SIG-M5 (cell line): Measurements from ENCODE around the gene ARHGAP45.

Experiments
- DNase-seq: peaks from one replicate; lab custom pipeline; 2025; lab: John Stamatoyannopoulos, UW

ARHGAP45 gene

DNA sequence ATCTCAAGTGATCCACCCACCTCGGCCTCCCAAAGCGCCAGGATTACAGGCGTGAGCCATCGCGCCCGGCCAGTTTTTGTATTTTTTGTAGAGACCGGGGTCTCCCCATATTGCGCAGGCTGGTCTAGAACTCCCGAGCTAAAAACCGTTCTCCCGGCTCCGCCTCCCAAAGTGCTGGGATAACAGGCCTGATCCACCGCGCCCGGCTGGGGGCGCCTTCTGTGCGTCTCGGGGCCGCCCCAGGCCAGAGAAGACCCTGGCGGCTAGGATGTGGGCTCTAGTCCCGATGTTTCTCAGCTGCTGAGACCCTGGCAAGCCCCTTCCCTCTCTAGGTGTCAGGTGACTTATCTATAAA is 3.6 kb downstream of the ARHGAP45 start:
- DNase-seq: no peak

DNA sequence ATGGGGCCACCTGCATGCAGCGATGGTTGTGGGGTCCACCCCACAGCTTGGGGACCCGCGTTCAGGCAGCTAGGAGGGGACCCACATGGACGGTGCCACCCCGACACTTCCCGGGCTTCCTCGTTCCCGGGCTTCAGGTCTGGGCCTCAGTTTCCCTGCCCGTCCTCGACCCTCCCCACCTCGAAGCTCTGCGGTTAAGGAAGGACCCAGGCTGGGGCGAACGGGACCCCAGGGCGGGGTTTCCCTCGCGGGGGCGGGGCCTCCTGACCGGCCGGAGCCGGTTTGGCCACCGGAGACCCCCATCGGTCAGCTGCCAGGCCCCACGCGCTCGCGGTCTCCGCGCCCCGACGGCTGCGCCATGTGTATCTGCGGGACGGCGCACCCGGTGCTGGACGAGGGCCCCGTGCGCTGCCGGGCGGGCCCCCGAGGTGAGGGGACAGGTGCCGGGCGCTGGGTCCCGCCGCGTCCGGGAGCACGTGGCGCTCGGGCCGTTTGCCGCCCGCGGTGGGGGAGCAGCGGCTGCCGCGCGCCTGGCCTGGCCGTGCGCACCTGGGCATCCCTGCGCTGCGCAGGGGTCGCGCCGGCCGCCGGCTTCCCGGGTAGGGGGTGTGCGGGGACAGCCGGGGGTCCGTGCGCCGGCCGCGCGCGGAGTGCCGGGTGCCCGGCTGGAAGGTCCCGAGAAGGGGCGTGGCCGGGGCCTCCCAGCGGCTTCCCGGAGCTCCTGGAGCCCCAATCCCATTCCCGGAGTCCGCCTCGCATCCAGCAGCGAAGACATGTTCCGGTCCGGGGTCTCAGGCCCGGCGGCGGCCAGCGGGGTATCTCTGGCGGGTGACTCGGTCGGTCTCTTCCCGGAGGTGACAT is 4.2 kb downstream of the ARHGAP45 start:
- DNase-seq: no peak

DNA sequence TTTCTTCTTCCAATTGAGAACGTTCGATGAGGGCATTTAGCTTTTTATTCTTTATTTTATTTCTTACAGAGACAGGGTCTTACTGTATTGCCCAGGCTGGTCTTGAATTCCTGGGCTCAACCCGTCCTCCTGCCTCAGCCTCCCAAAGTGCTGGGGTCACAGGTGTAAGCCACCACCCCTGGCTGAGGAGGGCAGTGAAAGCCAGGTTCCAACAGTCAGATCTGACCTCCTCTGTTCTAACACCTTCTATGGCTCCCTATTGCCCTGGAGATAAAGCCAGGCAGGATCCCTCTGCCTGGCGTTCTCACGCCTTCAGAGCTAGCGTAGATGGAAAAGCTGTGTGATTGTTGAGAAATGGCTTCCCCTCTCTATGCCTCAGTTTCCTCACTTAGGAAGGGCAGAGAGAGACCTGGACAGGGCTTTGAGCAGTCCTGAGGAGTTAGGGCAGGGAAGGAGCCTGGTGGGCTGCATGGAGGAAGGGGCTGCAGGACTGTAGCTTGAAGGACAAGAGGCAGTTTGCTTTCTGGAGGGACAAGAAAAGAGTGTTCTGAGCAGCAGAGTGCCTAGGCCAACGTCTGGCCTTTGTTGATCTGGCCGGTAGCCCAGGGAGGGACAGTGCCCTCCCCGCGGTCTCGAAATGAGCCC is 5.5 kb downstream of the ARHGAP45 start:
- DNase-seq: no peak

DNA sequence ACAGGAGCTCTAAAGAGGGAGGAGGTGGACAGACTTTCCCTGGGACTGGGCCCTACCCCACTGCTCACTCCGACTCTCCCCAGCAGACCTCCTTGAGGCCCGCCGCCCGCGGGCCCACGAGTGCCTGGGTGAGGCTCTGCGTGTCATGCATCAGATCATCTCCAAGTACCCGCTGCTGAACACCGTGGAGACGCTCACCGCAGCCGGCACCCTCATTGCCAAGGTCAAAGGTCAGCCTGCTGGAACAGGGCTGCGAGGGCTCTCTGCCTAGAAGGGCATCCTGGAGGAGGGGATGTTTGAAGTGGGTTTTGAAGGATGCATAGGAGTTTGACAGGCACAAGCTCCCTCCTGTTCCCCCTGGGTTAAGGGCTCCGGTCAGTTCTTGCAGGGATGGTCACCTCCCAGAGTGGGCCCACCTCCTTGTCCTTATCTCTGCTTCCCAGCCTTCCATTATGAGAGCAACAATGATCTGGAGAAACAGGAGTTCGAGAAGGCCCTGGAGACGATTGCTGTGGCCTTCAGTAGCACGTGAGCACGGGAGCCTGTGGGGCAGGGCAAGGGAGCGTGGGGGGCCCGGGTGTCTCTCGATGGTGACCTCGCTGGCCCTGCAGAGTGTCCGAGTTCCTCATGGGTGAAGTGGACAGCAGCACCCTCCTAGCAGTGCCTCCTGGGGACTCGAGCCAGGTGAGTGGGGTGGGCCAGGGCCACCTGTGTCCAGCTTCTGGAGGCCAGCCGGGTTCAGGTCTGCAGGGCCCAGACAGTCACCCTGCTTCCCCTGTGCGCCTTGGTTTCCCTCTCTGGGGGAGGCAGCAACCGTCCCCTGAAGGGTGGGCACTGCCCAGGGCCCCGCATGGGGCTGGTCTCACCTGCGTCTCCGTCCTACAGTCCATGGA is 6.3 kb downstream of the ARHGAP45 start:
- no peak for DNase-seq

DNA sequence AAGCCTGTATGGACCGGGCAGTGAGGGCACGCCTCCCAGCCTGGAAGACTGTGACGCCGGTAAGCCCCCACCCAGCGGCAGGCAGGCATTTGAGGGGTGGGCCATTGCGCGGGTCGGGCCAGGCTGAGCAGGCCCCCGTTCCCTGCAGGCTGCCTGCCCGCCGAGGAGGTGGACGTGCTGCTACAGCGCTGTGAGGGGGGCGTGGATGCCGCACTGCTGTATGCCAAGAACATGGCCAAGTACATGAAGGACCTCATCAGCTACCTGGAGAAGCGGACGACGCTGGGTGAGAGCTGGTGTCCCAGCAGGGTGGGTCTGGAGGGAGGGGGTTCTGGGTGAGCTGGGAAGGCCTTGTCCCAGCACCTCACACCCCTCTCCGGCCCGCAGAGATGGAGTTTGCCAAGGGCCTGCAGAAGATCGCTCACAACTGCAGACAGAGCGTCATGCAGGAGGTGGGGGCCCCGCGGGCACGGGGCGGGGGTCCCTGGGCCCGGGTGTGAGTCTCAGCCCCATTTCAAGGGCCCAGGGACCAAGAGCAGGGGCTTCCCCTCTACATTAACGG is 7.1 kb downstream of the ARHGAP45 start:
- DNase-seq: no peak

DNA sequence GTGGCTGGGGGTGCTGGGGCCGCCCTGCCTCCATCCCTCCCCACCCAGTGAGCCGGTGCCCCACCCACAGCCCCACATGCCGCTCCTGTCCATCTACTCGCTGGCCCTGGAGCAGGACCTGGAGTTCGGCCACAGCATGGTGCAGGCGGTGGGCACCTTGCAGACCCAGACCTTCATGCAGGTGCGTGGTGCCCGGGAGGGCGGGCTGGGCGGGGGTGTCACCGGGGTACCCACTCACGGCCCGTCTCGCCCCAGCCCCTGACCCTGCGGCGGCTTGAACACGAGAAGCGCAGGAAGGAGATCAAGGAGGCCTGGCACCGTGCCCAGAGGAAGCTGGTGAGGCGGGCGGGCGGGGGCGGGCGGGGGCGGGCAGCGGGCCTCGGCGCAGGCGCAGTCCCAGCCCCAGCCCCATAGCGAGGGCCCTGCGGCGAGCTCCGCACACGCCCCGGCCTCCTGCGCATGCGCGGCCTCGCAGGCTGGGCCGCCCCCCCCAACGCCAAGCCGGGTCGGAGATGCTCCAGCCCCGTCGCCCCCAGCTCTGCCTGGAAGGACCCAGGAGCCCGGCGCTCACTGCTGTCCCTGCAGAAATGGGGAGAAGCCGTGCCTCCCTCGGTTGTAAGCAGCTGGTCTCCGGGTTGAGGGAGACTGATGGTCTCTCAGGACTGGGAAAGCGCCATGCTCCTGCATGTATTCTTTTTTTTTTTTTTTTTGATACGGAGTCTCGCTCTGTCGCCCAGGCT is 7.7 kb downstream of the ARHGAP45 start:
- no peak for DNase-seq

DNA sequence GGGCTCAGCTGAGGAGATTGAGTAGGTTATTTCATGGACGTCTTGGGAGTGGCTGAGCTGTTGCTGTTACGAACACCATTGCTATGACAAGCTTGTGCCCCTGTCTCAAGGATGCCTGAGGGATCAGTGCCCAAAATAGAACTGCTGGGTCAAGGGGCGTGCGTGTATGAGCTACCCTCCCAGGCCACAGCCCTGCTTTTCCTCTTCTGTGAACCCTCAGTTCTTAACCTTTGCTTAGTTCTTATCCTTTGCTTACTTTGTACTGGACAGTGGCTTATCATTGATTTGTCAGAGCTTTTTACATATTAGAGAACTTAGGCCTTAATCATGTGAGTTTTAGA is 9.0 kb downstream of the ARHGAP45 start:
- no peak for DNase-seq

DNA sequence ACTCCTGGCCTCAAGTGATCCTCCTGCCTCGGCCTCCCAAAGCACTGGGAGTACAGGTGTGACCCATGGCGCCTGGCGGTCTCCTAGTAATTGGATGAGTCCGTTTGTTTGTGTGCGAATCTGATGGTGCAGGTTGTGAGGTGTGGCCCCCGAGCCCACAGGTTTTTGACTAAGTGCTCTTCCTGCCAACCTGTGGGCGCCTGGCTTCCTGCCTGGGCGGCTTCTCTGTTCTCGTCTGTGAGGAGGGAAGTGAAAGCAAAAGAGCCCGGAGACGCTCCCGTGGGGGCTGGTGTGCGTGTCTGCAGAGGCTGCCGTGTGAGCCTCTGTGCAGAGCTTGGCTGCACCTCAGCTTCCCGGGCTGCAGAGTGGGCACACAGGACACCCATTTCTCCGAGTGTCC is 10.0 kb downstream of the ARHGAP45 start:
- DNase-seq: peak; percentile 50

DNA sequence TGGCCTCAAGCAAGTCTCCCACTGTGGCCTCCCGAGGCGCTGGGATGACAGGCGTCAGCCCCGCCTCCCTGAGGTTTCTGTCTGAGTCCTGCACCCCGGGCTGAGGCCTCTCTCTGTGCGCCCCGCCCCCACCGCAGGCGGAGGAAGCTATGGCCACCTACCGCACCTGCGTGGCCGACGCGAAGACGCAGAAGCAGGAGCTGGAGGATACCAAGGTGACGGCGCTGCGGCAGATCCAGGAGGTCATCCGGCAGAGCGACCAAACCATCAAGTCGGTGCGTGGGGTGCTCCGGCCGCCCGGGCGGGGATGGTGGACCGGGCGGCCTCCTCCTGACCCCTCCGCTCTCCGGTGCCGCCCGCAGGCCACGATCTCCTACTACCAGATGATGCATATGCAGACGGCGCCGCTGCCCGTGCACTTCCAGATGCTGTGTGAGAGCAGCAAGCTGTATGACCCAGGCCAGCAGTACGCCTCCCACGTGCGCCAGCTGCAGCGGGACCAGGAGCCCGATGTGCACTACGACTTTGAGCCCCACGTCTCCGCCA is 12.7 kb downstream of the ARHGAP45 start:
- DNase-seq: no peak

DNA sequence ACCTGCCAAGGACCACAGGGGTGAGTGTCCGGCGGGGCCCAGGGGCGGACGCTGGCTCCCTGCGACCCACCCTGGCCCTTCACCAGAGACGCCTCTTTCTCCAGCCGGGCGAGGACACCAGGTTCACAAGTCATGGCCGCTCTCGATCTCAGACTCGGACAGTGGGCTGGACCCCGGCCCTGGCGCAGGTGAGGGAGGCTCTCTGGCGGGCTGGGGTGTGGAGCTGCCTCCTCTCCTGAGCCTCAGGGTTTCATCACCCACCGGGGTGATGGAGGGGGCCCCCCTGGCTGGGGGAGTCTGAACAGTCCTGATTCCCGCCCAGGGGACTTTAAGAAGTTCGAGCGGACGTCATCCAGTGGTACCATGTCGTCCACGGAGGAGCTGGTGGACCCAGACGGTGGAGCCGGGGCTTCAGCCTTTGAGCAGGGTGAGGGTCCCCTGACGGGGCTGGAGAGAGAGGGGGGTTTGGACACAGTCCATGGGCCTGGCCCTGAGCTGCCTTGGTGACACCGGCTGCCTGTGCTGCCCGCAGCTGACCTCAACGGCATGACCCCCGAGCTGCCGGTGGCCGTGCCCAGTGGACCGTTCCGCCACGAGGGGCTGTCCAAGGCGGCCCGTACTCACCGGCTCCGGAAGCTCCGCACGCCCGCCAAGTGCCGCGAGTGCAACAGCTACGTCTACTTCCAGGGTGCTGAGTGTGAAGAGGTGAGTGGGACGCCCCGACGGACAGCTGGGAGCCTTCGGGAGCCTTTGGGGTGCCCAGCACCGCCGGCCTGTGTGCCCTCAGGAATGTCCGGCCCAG is 13.6 kb downstream of the ARHGAP45 start:
- no peak for DNase-seq

DNA sequence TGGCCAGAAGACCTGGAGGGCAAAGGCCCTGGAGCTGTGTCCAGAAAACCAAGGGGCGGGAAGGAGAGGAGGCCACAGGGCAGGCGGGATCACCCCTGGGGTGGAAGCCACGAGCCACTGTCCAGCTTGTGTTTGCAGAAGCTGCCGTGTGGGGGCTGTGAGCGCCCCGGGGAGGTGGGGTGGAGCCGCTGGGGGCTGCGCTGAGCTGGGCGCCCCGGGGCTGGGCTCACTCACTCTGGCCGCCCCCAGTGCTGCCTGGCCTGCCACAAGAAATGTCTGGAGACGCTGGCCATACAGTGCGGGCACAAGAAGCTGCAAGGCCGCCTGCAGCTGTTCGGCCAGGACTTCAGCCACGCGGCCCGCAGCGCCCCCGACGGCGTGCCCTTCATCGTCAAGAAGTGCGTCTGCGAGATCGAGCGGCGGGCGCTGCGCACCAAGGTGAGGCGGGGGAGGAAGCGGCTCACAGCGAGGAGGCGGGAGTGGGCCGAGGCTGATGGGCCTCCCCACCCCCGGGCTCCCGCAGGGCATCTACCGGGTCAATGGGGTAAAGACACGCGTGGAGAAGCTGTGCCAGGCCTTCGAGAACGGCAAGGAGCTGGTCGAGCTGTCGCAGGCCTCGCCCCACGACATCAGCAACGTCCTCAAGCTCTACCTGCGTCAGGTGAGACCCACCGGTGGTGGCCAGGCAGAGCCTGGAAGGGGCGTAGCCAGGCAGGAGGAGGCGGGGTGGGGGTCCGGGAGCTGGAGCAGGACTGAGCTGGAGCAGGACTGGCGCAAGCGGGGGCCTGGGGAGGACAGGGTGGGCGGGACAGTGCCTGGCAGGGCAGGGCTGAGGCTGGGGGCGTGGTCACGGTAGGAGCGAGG is 14.6 kb downstream of the ARHGAP45 start:
- DNase-seq: no peak

DNA sequence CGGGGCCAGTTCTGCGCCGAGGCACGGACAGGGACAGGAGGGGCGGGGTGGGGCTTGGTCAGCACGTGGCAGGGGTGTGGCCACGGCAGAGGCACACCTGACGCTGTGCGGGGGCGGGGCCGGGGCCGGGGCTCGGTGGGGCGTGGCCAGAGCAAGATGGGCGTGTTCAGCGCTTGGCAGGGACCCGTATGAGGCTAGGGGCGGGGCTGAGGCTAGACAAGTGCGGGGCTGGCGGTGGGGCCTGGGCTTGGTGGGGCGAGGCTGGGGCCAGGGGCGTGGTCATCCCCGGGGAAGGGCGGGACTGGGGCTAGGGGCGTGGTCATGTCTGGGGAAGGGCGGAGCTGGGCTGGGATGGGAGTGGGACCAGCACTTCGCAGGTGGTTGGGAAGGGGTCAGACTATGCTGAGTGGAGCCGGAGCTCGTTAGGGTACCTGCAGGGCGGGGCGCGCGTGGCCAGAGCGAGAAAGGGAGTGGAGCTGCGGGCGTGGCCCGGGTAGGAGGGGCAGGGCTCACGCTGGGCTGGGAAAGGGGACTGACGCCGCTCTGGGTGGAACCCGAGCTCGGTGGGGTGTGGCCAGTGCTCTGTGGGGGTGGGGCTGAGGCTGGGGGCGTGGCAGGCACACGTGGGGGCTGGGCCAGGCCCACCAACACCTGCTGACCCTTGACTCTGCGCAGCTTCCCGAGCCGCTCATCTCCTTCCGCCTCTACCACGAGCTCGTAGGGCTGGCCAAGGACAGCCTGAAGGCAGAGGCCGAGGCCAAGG is 15.4 kb downstream of the ARHGAP45 start:
- DNase-seq: no peak

DNA sequence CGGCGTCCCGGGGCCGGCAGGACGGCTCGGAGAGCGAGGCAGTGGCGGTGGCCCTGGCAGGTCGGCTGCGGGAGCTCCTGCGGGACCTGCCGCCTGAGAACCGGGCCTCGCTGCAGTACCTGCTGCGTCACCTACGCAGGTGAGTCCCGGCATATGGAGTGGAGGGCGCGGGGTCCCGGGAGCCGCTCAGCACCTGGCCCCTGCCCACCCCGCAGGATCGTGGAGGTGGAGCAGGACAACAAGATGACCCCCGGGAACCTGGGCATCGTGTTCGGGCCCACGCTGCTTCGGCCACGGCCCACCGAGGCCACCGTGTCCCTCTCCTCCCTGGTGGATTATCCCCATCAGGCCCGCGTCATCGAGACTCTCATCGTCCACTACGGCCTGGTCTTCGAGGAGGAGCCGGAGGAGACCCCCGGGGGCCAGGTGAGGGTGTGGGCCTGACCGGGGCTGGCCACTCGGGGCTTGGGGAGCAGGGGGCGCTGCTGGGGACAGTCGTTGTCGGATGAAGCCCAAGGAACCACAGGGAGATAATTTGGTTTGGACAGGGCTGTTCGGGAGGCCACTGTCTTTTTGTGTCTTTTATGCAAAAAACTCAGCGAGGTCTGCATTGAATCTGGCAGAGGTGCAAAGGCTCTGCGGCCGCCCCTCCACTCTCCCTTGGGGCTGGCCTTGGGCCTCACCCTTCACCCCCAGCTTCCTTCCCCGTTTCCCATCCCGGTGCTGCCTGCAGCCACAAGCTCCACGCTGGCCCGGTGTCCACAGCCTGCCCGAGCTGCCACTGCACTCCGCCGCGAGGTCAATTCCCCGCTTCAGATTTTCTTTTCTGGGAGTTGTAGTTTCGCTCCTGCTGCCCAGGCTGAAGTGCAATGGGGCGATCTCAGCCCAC is 16.2 kb downstream of the ARHGAP45 start:
- no peak for DNase-seq

DNA sequence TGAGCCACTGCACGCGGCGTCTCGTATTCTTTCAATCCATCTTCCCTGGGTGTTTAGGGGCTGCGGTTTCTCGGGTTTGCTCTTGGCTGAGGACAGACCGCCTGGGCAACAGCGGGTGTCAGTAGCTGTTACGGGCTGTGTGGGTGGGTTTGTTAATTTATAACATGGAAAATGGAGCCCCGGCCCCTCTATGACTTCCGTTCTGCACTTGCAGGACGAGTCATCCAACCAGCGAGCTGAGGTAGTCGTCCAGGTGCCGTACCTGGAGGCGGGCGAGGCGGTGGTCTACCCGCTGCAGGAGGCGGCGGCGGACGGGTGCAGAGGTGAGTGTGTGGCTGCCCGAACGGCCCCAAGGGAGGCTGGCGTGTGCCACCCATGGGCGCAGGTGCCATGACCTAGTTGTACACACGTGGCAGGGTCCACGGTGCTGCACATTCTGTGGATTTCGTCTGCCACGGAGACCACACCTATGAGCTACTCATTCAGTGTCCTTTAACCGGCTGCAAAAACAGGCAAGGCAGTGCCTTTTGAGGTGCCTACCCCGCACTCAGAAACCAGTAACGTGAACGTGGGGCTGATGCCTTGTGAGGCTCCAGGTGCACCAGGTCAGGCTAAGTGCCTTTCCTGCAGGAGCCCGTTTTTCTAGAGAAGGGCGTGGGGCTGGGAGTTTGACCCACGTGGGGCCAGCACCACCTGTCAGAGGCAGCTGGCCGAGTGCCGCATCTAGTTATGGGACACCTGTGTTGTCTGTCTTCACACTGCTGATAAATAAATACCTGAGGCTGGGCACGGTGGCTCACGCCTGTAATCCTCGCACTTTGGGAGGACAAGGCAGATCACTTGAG is 17.3 kb downstream of the ARHGAP45 start:
- DNase-seq: no peak

DNA sequence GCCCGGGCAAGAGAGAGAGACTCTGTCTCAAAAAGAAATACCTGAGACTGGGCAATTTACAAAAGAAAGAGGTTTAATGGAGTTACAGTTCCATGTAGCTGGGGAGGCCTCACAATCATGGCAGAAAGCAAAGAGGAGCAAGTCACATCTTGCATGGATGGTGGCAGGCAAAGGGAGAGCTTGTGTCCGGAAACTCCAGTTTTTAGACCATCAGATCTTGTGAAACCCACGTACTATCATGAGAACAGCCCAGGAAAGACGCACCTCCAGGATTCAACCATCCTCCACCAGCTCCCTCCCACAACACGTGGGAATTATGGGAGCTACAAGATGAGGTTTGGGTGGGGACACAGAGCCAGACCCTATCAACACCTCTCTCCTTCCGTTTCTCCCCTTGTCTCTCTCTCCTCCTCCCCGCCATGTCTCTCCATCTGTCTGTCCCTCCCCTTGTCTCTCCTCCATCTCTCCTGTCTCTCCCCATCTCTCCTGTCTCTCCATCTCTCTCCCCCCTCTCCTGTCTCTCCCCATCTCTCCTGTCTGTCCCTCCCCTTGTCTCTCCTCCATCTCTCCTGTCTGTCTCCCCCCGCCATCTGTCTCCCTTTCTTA is 18.2 kb downstream of the ARHGAP45 start:
- no peak for DNase-seq

DNA sequence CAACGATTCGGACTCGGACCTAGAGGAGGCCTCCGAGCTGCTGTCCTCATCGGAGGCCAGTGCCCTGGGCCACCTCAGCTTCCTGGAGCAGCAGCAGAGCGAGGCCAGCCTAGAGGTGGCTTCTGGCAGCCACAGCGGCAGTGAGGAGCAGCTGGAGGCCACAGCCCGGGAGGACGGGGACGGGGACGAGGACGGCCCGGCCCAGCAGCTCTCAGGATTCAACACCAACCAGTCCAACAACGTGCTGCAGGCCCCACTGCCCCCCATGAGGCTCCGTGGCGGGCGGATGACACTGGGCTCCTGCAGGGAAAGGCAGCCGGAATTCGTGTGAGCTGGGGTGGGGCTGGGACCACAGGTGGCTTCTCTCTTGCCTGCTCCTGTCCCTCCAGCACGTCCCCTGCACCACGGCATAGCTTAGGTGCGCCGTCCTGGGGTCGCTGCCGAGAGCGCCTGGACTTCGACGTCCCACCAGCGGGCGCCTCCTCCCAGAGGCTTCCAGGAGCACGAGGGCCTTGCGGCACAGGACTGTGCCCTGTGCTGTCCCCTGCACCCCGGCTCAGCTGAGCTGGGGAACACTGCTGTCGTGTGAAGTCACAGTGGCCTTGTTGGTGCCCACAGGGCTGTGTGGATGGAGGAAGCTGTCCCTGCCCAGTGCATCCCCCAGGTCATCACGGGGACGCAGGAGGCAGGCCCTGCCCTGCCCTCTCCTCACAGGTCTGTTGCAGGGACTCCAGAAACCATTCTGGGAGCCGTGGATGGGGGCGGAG is 18.9 kb downstream of the ARHGAP45 start:
- DNase-seq: no peak
